Measurements from ENCODE around the gene RRAS2. TPM values are rescaled to one million over a fixed set of nuclear protein-coding genes. Genes with fewer than 3 reads are reported as not detected.

RRAS2 gene
- total RNA-seq, 1 experiment from 2014 or later = 158 TPM

- no CpG with 5 or more reads among the region's 2 CpGs for WGBS (ENCODE audit: extremely low coverage, insufficient read length, low lambda C conversion rate)
- no peak for TF ChIP-seq CTCF (conservative IDR thresholded peaks at IDR 0.05)
- peaks cover 3% of the 10 kb centered on the region for H3K23me2 ChIP-seq (ENCODE audit: insufficient read length, low read depth, low read length, poor library complexity, severe bottlenecking)
- no peak overlapping the region for H2BK12ac ChIP-seq (ENCODE audit: insufficient read length, low read depth, low read length)
- H3K9me3 Mint-ChIP-seq = no peaks in the 10 kb centered on the region
- H3K56ac ChIP-seq (ENCODE audit: insufficient read length, low read depth, low read length) = no peak overlapping the region
- H2AK5ac ChIP-seq (ENCODE audit: insufficient read length, low read length) = no peak overlapping the region
- no peak for DNase-seq
- no peak overlapping the region for H3K4ac ChIP-seq (ENCODE audit: low read depth, low read length)
- H3K18ac ChIP-seq (ENCODE audit: insufficient read length, low read depth, low read length) = no peak overlapping the region
- peaks cover 22 to 24% of the 10 kb centered on the region in 2 experiments for H3K4me1 Mint-ChIP-seq
- H2AFZ ChIP-seq (ENCODE audit: low read length) = no peak overlapping the region
- no peak overlapping the region for H3T11ph ChIP-seq (ENCODE audit: low read length)
- H4K20me1 ChIP-seq (ENCODE audit: control insufficient read depth, insufficient read depth, insufficient read length) = no peaks in the 10 kb centered on the region
- H2BK120ac ChIP-seq (ENCODE audit: low read depth, low read length, poor library complexity, severe bottlenecking) = no peak overlapping the region
- no peak overlapping the region for H3K9ac ChIP-seq (ENCODE audit: extremely low read depth, insufficient read length, low read length)
- H3K14ac ChIP-seq (ENCODE audit: insufficient read depth, low read length) = no peak overlapping the region
- H3K79me2 ChIP-seq (ENCODE audit: insufficient read depth, low read length) = no peaks in the 10 kb centered on the region
- no peak overlapping the region for H3K4me2 ChIP-seq (ENCODE audit: insufficient read depth, insufficient read length, low read length)
- no peak overlapping the region for H2BK5ac ChIP-seq (ENCODE audit: insufficient read length, low read length)
- H3K23ac ChIP-seq (ENCODE audit: insufficient read length, low read depth, low read length) = no peak overlapping the region
- no peaks in the 10 kb centered on the region for H3K9me3 ChIP-seq (ENCODE audit: control insufficient read depth, low read depth, low read length)
- H4K91ac ChIP-seq (ENCODE audit: insufficient read length, low read depth, low read length) = no peak overlapping the region
- no peak overlapping the region for H2BK20ac ChIP-seq (ENCODE audit: low read depth, low read length, poor library complexity, severe bottlenecking)
- no peaks in the 10 kb centered on the region; a peak in 1 of 7 replicates for H3K36me3 Mint-ChIP-seq (ENCODE audit: insufficient read depth in 1 of 3, low read depth in 3 of 3)
- H3K27me3 ChIP-seq (ENCODE audit: insufficient read depth, low read length) = no peaks in the 10 kb centered on the region; the same call in 1 of the 2 replicates
- no peak overlapping the region for H4K8ac ChIP-seq (replicated peaks; ENCODE audit: insufficient read length, low read depth, low read length)
- no peak overlapping the region for H3K4me3 Mint-ChIP-seq
- H3K27ac ChIP-seq (ENCODE audit: insufficient read length, low read depth, low read length) = no peak overlapping the region
- no peak overlapping the region for H4K5ac ChIP-seq (ENCODE audit: insufficient read length, low read depth, low read length)
- H2BK15ac ChIP-seq (ENCODE audit: low read depth, low read length) = no peak overlapping the region
- no peak overlapping the region for H3K27ac Mint-ChIP-seq
- peaks cover 3% of the 10 kb centered on the region; the same call in 1 of the 2 replicates for H3K4me1 ChIP-seq (ENCODE audit: insufficient read depth, low read length)
- no peaks in the 10 kb centered on the region; the same call in 1 of the 2 replicates for H3K27me3 Mint-ChIP-seq (ENCODE audit: low read depth)
- H3K79me1 ChIP-seq (ENCODE audit: insufficient read depth, low read depth, low read length, poor library complexity, severe bottlenecking) = no peaks in the 10 kb centered on the region
These were observed 113.5 kb downstream of the RRAS2 start for GRCh38 chr11:14245444-14245843.

All from H9 (cell line).